ENCODE measurements around the gene ERH. TPM values are rescaled to one million over a fixed set of nuclear protein-coding genes. Genes with fewer than 3 reads are reported as not detected.

ERH gene
- polyA plus RNA-seq, 3 donors from 2014 or later: 39.4 to 78.0 (median 66.7) TPM

DNA sequence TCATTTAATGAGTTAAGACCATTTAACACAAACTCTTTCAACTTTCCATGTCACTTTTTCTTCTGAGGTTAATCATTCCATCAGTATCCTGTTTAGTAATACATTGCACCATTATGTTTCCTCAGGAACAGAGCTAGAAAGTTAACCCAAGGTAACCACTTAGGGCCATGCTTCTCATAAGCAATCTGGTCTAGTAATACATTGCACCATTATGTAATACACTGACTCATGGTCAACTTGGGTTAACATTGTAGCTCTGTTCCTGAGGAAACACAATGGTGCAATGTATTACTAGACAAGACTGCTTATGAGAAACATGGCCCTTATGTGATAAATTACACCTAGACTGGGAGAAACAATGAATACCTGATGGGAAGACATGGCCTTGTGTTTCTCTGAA is 21.7 kb downstream of the ERH start:
- H3K27me3 Mint-ChIP-seq (ENCODE audit: low read depth in 3 of 3): peaks cover 0 to 4% (median 2%) of the 10 kb centered on the region in 3 donors
- peaks cover 16 to 52% (median 30%) of the 10 kb centered on the region in 3 donors for H3K36me3 Mint-ChIP-seq

DNA sequence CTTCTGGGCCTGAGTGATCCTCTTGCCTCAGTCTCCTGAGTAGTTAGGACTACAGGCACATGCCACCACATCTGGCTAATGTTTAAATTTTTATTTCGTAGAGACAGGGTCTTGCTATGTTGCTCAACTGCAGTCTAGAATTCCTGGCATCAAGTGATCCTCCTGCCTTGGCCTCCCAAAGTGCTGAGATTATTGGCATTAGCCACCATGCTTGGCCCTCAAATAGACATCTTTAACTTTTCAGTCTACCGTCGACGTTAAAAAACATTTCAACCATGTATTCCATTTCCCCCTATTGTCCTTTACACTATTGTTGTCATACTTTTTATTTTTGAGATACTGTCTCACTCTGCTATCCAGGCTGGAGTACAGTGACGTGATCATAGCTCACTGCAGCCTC is 22.4 kb downstream of the ERH start:
- H3K4me3 Mint-ChIP-seq: no peak overlapping the region
- H3K9me3 Mint-ChIP-seq: no peaks in the 10 kb centered on the region
- peaks cover 16 to 52% (median 30%) of the 10 kb centered on the region in 3 donors for H3K36me3 Mint-ChIP-seq
- peaks cover 0 to 4% (median 2%) of the 10 kb centered on the region in 3 donors for H3K27me3 Mint-ChIP-seq (ENCODE audit: low read depth in 3 of 3)
- peaks cover 0 to 2% of the 10 kb centered on the region in 2 donors for H3K4me1 Mint-ChIP-seq
- H3K27ac Mint-ChIP-seq: no peak overlapping the region
- DNase-seq: no peak

More for the DNA sequence above, 21.7 kb downstream of the ERH start:
- Mint-ChIP-seq H3K27ac (no peak overlapping the region), H3K4me1 (peaks cover 0 to 2% of the 10 kb centered on the region in 2 donors), H3K4me3 (no peak overlapping the region), H3K9me3 (no peaks in the 10 kb centered on the region)
- no peak for DNase-seq

- Mint-ChIP-seq H3K9me3 (no peaks in the 10 kb centered on the region), H3K4me1 (no peaks in the 10 kb centered on the region), H3K27me3 (ENCODE audit: low read depth in 3 of 3) (peaks cover 0 to 4% (median 2%) of the 10 kb centered on the region in 3 donors), H3K27ac (no peak overlapping the region), H3K4me3 (no peak overlapping the region), H3K36me3 (peaks cover 16 to 48% (median 30%) of the 10 kb centered on the region in 3 donors)
- DNase-seq: no peak
Observed at GRCh38 chr14:69375182-69375581, 22.9 kb downstream of the ERH start.

GRCh38 chr14:69374235-69374634 is 23.9 kb downstream of the ERH start:
- Mint-ChIP-seq H3K9me3 (no peaks in the 10 kb centered on the region), H3K36me3 (peaks cover 11 to 39% (median 30%) of the 10 kb centered on the region in 3 donors), H3K4me1 (no peaks in the 10 kb centered on the region), H3K27me3 (ENCODE audit: low read depth in 3 of 3) (peaks cover 0 to 4% (median 2%) of the 10 kb centered on the region in 3 donors), H3K4me3 (no peak overlapping the region), H3K27ac (peak overlapping the region in 2 of 6 donors; percentile 2 to 37)
- no peak for DNase-seq

- H3K27ac Mint-ChIP-seq: no peak overlapping the region
- H3K36me3 Mint-ChIP-seq: peaks cover 11 to 35% (median 24%) of the 10 kb centered on the region in 3 donors
- H3K4me1 Mint-ChIP-seq: no peaks in the 10 kb centered on the region
- H3K4me3 Mint-ChIP-seq: no peak overlapping the region
- no peak for DNase-seq
- no peaks in the 10 kb centered on the region for H3K9me3 Mint-ChIP-seq
- H3K27me3 Mint-ChIP-seq (ENCODE audit: low read depth in 3 of 3): peaks cover 0 to 4% (median 2%) of the 10 kb centered on the region in 3 donors
Observed at GRCh38 chr14:69373104-69373503, 25.0 kb downstream of the ERH start.

GRCh38 chr14:69372146-69372545 is 26.0 kb downstream of the ERH start:
- H3K4me3 Mint-ChIP-seq: no peak overlapping the region
- peaks cover 11 to 31% (median 21%) of the 10 kb centered on the region in 3 donors for H3K36me3 Mint-ChIP-seq
- no peaks in the 10 kb centered on the region for H3K4me1 Mint-ChIP-seq
- DNase-seq: no peak
- H3K27ac Mint-ChIP-seq: no peak overlapping the region
- no peaks in the 10 kb centered on the region for H3K9me3 Mint-ChIP-seq
- peaks cover 0 to 4% (median 2%) of the 10 kb centered on the region in 3 donors for H3K27me3 Mint-ChIP-seq (ENCODE audit: low read depth in 3 of 3)

- H3K36me3 Mint-ChIP-seq: peaks cover 0 to 12% (median 5%) of the 10 kb centered on the region in 3 donors
- no peak overlapping the region for H3K4me3 Mint-ChIP-seq
- peaks cover 0 to 5% (median 3%) of the 10 kb centered on the region in 3 donors for H3K27me3 Mint-ChIP-seq (ENCODE audit: low read depth in 3 of 3)
- no peak overlapping the region for H3K27ac Mint-ChIP-seq
- DNase-seq: no peak
- no peaks in the 10 kb centered on the region for H3K9me3 Mint-ChIP-seq
- no peaks in the 10 kb centered on the region for H3K4me1 Mint-ChIP-seq
Observed at GRCh38 chr14:69370061-69370460, 28.0 kb downstream of the ERH start.

DNA sequence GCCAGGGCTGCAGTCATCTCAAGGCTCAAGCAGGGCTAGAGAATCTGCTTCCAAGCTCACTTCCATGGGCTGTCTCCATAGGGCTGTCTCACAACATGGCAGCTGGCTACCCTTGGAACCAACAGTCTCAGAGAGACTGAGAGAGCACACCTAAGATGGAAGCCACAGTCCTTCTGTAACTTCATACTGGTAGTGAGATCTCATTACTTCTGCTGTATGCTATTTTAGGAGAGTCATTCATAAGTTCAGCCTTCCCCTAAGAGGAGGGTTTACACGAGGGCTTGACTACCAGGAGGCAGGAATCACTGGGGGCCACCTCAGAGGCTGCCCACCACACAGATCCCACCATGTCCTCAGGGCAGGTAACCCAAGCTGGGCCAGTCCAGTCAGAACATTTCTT is 29.7 kb downstream of the ERH start:
- Mint-ChIP-seq H3K9me3 (no peaks in the 10 kb centered on the region), H3K4me3 (no peak overlapping the region), H3K27me3 (ENCODE audit: low read depth in 3 of 3) (peaks cover 0 to 5% (median 3%) of the 10 kb centered on the region in 3 donors), H3K27ac (no peak overlapping the region), H3K36me3 (peaks cover 0 to 4% (median 4%) of the 10 kb centered on the region in 3 donors), H3K4me1 (no peaks in the 10 kb centered on the region)
- no peak for DNase-seq

- no peak overlapping the region for H3K27ac Mint-ChIP-seq
- H3K4me1 Mint-ChIP-seq: no peaks in the 10 kb centered on the region
- peaks cover 2 to 6% (median 3%) of the 10 kb centered on the region in 3 donors for H3K27me3 Mint-ChIP-seq (ENCODE audit: low read depth in 3 of 3)
- no peak for DNase-seq
- no peaks in the 10 kb centered on the region for H3K9me3 Mint-ChIP-seq
- H3K4me3 Mint-ChIP-seq: no peak overlapping the region
- H3K36me3 Mint-ChIP-seq: peaks cover 0 to 4% (median 0%) of the 10 kb centered on the region in 3 donors
Observed at GRCh38 chr14:69366761-69367160, 31.3 kb downstream of the ERH start.

GRCh38 chr14:69366069-69366468 is 32.0 kb downstream of the ERH start:
- DNase-seq: no peak
- H3K36me3 Mint-ChIP-seq: peaks cover 0 to 4% (median 0%) of the 10 kb centered on the region in 3 donors
- no peaks in the 10 kb centered on the region for H3K9me3 Mint-ChIP-seq
- H3K4me3 Mint-ChIP-seq: no peak overlapping the region
- peaks cover 2 to 6% (median 3%) of the 10 kb centered on the region in 3 donors for H3K27me3 Mint-ChIP-seq (ENCODE audit: low read depth in 3 of 3)
- H3K4me1 Mint-ChIP-seq: no peaks in the 10 kb centered on the region
- H3K27ac Mint-ChIP-seq: no peak overlapping the region

GRCh38 chr14:69364378-69364777 is 33.7 kb downstream of the ERH start:
- Mint-ChIP-seq H3K27me3 (ENCODE audit: low read depth in 3 of 3) (peaks cover 2 to 6% (median 3%) of the 10 kb centered on the region in 3 donors), H3K9me3 (no peaks in the 10 kb centered on the region), H3K4me3 (no peak overlapping the region), H3K36me3 (peaks cover 0 to 4% (median 0%) of the 10 kb centered on the region in 3 donors), H3K27ac (no peak overlapping the region), H3K4me1 (no peaks in the 10 kb centered on the region)
- DNase-seq: no peak

DNA sequence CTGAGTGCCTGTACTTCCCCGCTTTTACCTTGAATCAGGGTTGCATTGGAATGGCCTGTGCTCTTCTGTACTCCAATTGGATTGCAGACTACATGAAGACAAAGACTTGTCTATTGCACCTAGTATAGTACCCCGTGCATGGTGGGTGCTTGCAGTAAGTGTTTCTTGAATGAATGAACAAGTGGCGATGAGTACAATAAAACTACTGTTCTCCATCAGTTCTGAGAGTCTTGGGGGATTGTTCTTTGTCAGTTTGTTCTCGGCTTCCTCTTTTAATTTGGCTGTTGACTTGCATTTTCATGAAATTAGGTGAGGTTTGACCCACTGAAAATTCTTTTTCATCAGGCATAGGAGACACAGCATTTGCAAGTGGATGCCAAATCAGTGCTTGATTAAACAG is 34.1 kb downstream of the ERH start:
- Mint-ChIP-seq H3K4me1 (no peaks in the 10 kb centered on the region), H3K4me3 (no peak overlapping the region), H3K36me3 (peaks cover 0 to 4% (median 0%) of the 10 kb centered on the region in 3 donors), H3K27ac (no peak overlapping the region), H3K9me3 (no peaks in the 10 kb centered on the region), H3K27me3 (ENCODE audit: low read depth in 3 of 3) (peaks cover 2 to 6% (median 3%) of the 10 kb centered on the region in 3 donors)
- DNase-seq: no peak

DNA sequence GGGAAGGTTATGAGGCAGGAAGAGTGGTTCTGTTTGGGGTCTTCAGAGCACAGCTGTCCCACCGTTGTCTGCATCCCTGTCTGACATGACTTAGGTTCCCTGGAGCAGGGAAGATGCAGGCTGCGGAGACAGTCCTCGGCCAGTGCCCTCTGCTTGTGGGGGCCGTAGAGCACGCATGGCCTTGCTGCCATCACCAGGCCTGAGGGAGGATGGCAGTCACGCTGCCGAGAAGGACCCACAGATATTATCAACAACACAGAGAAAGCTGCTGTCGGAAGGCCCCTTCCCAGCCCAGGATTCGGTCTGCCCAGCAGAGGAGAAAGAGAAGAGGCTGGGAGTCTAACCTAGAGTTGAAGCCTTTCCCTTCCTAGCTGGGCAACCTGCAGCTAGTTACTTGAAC is 35.0 kb downstream of the ERH start:
- Mint-ChIP-seq H3K4me3 (no peak overlapping the region), H3K9me3 (no peaks in the 10 kb centered on the region), H3K36me3 (peaks cover 0 to 4% (median 0%) of the 10 kb centered on the region in 3 donors), H3K4me1 (no peaks in the 10 kb centered on the region), H3K27ac (no peak overlapping the region), H3K27me3 (ENCODE audit: low read depth in 3 of 3) (peaks cover 2 to 10% (median 3%) of the 10 kb centered on the region in 3 donors)
- DNase-seq: no peak

- Mint-ChIP-seq H3K36me3 (no peaks in the 10 kb centered on the region), H3K9me3 (no peaks in the 10 kb centered on the region), H3K4me1 (no peaks in the 10 kb centered on the region), H3K27me3 (ENCODE audit: low read depth in 3 of 3) (peaks cover 0 to 10% (median 2%) of the 10 kb centered on the region in 3 donors), H3K27ac (no peak overlapping the region), H3K4me3 (no peak overlapping the region)
- no peak for DNase-seq
Observed at GRCh38 chr14:69360438-69361108, 37.5 kb downstream of the ERH start.
